Naive B cell (primary cell): ENCODE data around the gene ACSL5. TPM values are rescaled to one million over a fixed set of nuclear protein-coding genes. Genes with fewer than 3 reads are reported as not detected.
A peak's percentile ranks its signal among the peaks of the same experiment; 100 is the strongest.

Experiments
- ATAC-seq, 2 donors: fragments of 150-1000 bp; cut with Tn5 transposase; 2 replicates each; pipeline ENCODE4 v1.10.0; 2021; ENCODE audit warnings: low read depth in 2 of 2, mild to moderate bottlenecking in 2 of 2, moderate library complexity in 2 of 2
- DNase-seq: peaks from one replicate; pipeline ENCODE4 v3.0.0; 2022
- H3K27ac Mint-ChIP-seq, 6 donors: one replicate each; pipeline ENCODE4 v1.8.0; 2020 to 2022; ENCODE audit warnings: mild to moderate bottlenecking in 6 of 6, mixed read lengths in 6 of 6, moderate library complexity in 5 of 6, inconsistent platforms in 2 of 6
- H3K27me3 Mint-ChIP-seq, 3 donors: one replicate each; pipeline ENCODE4 v1.8.0; 2021 to 2022; ENCODE audit warnings: mixed read lengths in 3 of 3, mild to moderate bottlenecking in 1 of 3
- H3K36me3 Mint-ChIP-seq, 2 donors: one replicate each; pipeline ENCODE4 v1.8.0; 2020 to 2022; ENCODE audit warnings: mixed read lengths in 2 of 2, inconsistent platforms in 1 of 2, mild to moderate bottlenecking in 1 of 2
- H3K4me1 Mint-ChIP-seq, 3 donors: one replicate each; pipeline ENCODE4 v1.8.0; 2020 to 2022; ENCODE audit warnings: mixed read lengths in 3 of 3, inconsistent platforms in 1 of 3, mild to moderate bottlenecking in 1 of 3, moderate library complexity in 1 of 3
- H3K4me3 Mint-ChIP-seq, 8 donors: one replicate each; pipeline ENCODE4 v1.8.0; 2020 to 2022; ENCODE audit warnings: mild to moderate bottlenecking in 8 of 8, mixed read lengths in 8 of 8, moderate library complexity in 8 of 8, inconsistent platforms in 2 of 8
- H3K9me3 Mint-ChIP-seq, 7 donors: one replicate each; pipeline ENCODE4 v1.8.0; 2020 to 2022; ENCODE audit warnings: mixed read lengths in 7 of 7, mild to moderate bottlenecking in 5 of 7, inconsistent platforms in 2 of 7, moderate library complexity in 1 of 7
- polyA plus RNA-seq, 6 donors: library from polyadenylated mRNA; unstranded; fragments of 300-500 nt; fragmentation: Illumina TruSeq; gene quantifications; one replicate each; pipeline ENCODE4 v1.2.3, GENCODE V29; 2021; ENCODE audit warnings: low read depth in 6 of 6

The ACSL5 gene
- polyA plus RNA-seq, 6 donors from 2014 or later: 38.9 to 89.1 (median 60.2) TPM

GRCh38 chr10:112412696-112413095, 38.8 kb downstream of the ACSL5 start:
- DNase-seq (no peak), ATAC-seq (no peak)
- peaks cover 0 to 7% (median 5%) of the 10 kb centered on the region in 3 donors for H3K4me1 Mint-ChIP-seq
- peaks cover 0 to under 1% (median 0%) of the 10 kb centered on the region in 7 donors for H3K9me3 Mint-ChIP-seq
- no peak overlapping the region for H3K4me3 Mint-ChIP-seq
- H3K27me3 Mint-ChIP-seq: no peaks in the 10 kb centered on the region
- peaks cover 35 to 37% of the 10 kb centered on the region in 2 donors for H3K36me3 Mint-ChIP-seq
- no peak overlapping the region for H3K27ac Mint-ChIP-seq

- ATAC-seq: no peak
- H3K27me3 Mint-ChIP-seq: no peaks in the 10 kb centered on the region
- no peaks in the 10 kb centered on the region for H3K9me3 Mint-ChIP-seq
- no peak overlapping the region for H3K27ac Mint-ChIP-seq
- no peak for DNase-seq
- H3K4me1 Mint-ChIP-seq: no peaks in the 10 kb centered on the region
- peaks cover 15 to 31% of the 10 kb centered on the region in 2 donors for H3K36me3 Mint-ChIP-seq
- H3K4me3 Mint-ChIP-seq: no peak overlapping the region
Observed at GRCh38 chr10:112421731-112422130, 47.8 kb downstream of the ACSL5 start.

- peaks cover 16 to 41% of the 10 kb centered on the region in 2 donors for H3K36me3 Mint-ChIP-seq
- no peaks in the 10 kb centered on the region for H3K27me3 Mint-ChIP-seq
- DNase-seq: no peak
- ATAC-seq: no peak
- no peak overlapping the region for H3K4me3 Mint-ChIP-seq
- H3K9me3 Mint-ChIP-seq: no peaks in the 10 kb centered on the region
- peaks cover 0 to 7% (median 6%) of the 10 kb centered on the region in 3 donors for H3K4me1 Mint-ChIP-seq
- H3K27ac Mint-ChIP-seq: peak overlapping the region in 4 of 6 donors; percentile 7 to 42 (median 14)
Observed at GRCh38 chr10:112424651-112425050, 50.7 kb downstream of the ACSL5 start.

- H3K36me3 Mint-ChIP-seq: peaks cover 15 to 40% of the 10 kb centered on the region in 2 donors
Observed at GRCh38 chr10:112426111-112426510, 52.2 kb downstream of the ACSL5 start.

GRCh38 chr10:112429147-112429546, 55.2 kb downstream of the ACSL5 start:
- Mint-ChIP-seq H3K36me3 (peaks cover 7 to 31% of the 10 kb centered on the region in 2 donors), H3K4me3 (peak overlapping the region in 1 of 8 donors; percentile 7), H3K27me3 (no peaks in the 10 kb centered on the region), H3K27ac (peak overlapping the region; percentile 27 to 88 (median 72)), H3K4me1 (peaks cover 0 to 7% (median 6%) of the 10 kb centered on the region in 3 donors), H3K9me3 (no peaks in the 10 kb centered on the region)
- peak; percentile 54 to 76 for ATAC-seq
- DNase-seq: no peak

More at GRCh38 chr10:112426111-112426510, 52.2 kb downstream of the ACSL5 start:
- no peak for DNase-seq
- Mint-ChIP-seq H3K27me3 (no peaks in the 10 kb centered on the region), H3K4me3 (no peak overlapping the region), H3K9me3 (no peaks in the 10 kb centered on the region), H3K4me1 (peaks cover 0 to 7% (median 6%) of the 10 kb centered on the region in 3 donors), H3K27ac (no peak overlapping the region)
- no peak for ATAC-seq

- H3K4me1 Mint-ChIP-seq: peaks cover 0 to 7% (median 6%) of the 10 kb centered on the region in 3 donors
- no peaks in the 10 kb centered on the region for H3K27me3 Mint-ChIP-seq
- no peak overlapping the region for H3K4me3 Mint-ChIP-seq
- H3K9me3 Mint-ChIP-seq: no peaks in the 10 kb centered on the region
- H3K27ac Mint-ChIP-seq: peak overlapping the region in 4 of 6 donors; percentile 51 to 88 (median 74)
- H3K36me3 Mint-ChIP-seq: peaks cover 7 to 31% of the 10 kb centered on the region in 2 donors
- ATAC-seq (no peak), DNase-seq (no peak)
Observed at GRCh38 chr10:112429654-112430230, 55.8 kb downstream of the ACSL5 start.

- H3K9me3 Mint-ChIP-seq: no peaks in the 10 kb centered on the region
Observed at GRCh38 chr10:112433136-112433535, 59.2 kb downstream of the ACSL5 start.

GRCh38 chr10:112434988-112435619, 61.2 kb downstream of the ACSL5 start:
- no peaks in the 10 kb centered on the region for H3K27me3 Mint-ChIP-seq
- H3K27ac Mint-ChIP-seq: no peak overlapping the region
- no peak overlapping the region for H3K4me3 Mint-ChIP-seq
- H3K4me1 Mint-ChIP-seq: peaks cover 0 to 6% (median 3%) of the 10 kb centered on the region in 3 donors
- DNase-seq (no peak), ATAC-seq (no peak)
- no peaks in the 10 kb centered on the region for H3K9me3 Mint-ChIP-seq
- H3K36me3 Mint-ChIP-seq: peaks cover 4 to 13% of the 10 kb centered on the region in 2 donors

More at GRCh38 chr10:112433136-112433535, 59.2 kb downstream of the ACSL5 start:
- no peak overlapping the region for H3K4me3 Mint-ChIP-seq
- H3K27me3 Mint-ChIP-seq: no peaks in the 10 kb centered on the region
- H3K4me1 Mint-ChIP-seq: peaks cover 6 to 7% (median 6%) of the 10 kb centered on the region in 3 donors
- no peak overlapping the region for H3K27ac Mint-ChIP-seq
- DNase-seq: no peak
- ATAC-seq: no peak
- peaks cover 4 to 14% of the 10 kb centered on the region in 2 donors for H3K36me3 Mint-ChIP-seq

- Mint-ChIP-seq H3K27ac (no peak overlapping the region), H3K9me3 (no peaks in the 10 kb centered on the region), H3K4me1 (peaks cover 3 to 16% (median 4%) of the 10 kb centered on the region in 3 donors), H3K27me3 (no peaks in the 10 kb centered on the region), H3K36me3 (peaks cover 0 to 7% of the 10 kb centered on the region in 2 donors), H3K4me3 (no peak overlapping the region)
- DNase-seq (no peak), ATAC-seq (no peak)
Observed at GRCh38 chr10:112438356-112438755, 64.4 kb downstream of the ACSL5 start.

- Mint-ChIP-seq H3K9me3 (no peaks in the 10 kb centered on the region), H3K36me3 (peaks cover 4 to 9% of the 10 kb centered on the region in 2 donors), H3K4me1 (peaks cover 21 to 29% (median 23%) of the 10 kb centered on the region in 3 donors), H3K27ac (no peak overlapping the region), H3K4me3 (no peak overlapping the region), H3K27me3 (no peaks in the 10 kb centered on the region)
- DNase-seq (no peak), ATAC-seq (no peak)
Observed at GRCh38 chr10:112441520-112441919, 67.6 kb downstream of the ACSL5 start.

- Mint-ChIP-seq H3K4me3 (peak overlapping the region in 1 of 8 donors; percentile 69), H3K36me3 (peaks cover 4 to 10% of the 10 kb centered on the region in 2 donors), H3K27ac (peak overlapping the region in 1 of 6 donors; percentile 34), H3K4me1 (peaks cover 21 to 30% (median 28%) of the 10 kb centered on the region in 3 donors), H3K27me3 (no peaks in the 10 kb centered on the region), H3K9me3 (no peaks in the 10 kb centered on the region)
- DNase-seq: no peak
- ATAC-seq: no peak
Observed at GRCh38 chr10:112442063-112442462, 68.1 kb downstream of the ACSL5 start.

GRCh38 chr10:112446055-112446854, 72.3 kb downstream of the ACSL5 start:
- Mint-ChIP-seq H3K4me1 (peaks cover 31 to 45% (median 41%) of the 10 kb centered on the region in 3 donors), H3K4me3 (peak overlapping the region; percentile 87 to 100 (median 97)), H3K9me3 (no peaks in the 10 kb centered on the region), H3K36me3 (peaks cover 4 to 10% of the 10 kb centered on the region in 2 donors), H3K27ac (peak overlapping the region; percentile 94 to 99 (median 98)), H3K27me3 (no peaks in the 10 kb centered on the region)
- DNase-seq (no peak), ATAC-seq (no peak)

- Mint-ChIP-seq H3K4me3 (peak within 1 kb of the TSS; percentile 87 to 100 (median 97)), H3K36me3 (peaks cover 4 to 10% of the 10 kb centered on the region in 2 donors), H3K4me1 (peaks cover 34 to 47% (median 42%) of the 10 kb centered on the region in 3 donors), H3K9me3 (no peaks in the 10 kb centered on the region), H3K27me3 (no peaks in the 10 kb centered on the region), H3K27ac (peak within 1 kb of the TSS; percentile 94 to 99 (median 98))
- peak; percentile 83 for DNase-seq
- ATAC-seq: peak; percentile 89 to 91
Observed at GRCh38 chr10:112446855-112447619, 73.1 kb downstream of the ACSL5 start, which contains the start of the genes VTI1A and ZDHHC6. VTI1A (plus strand) TSS chr10:112447215; CDS start chr10:112447374, 159 bp downstream. ZDHHC6 (minus strand) TSS chr10:112446914; CDS start chr10:112445436, 1,478 bp downstream.
